GM10266 (cell line): ENCODE results near the gene KIF26A.

ENCODE experiments used
- DNase-seq: peaks from one replicate; pipeline ENCODE4 v3.0.0; 2012; ENCODE audit errors: extremely low spot score
- TF ChIP-seq, protein P1 (sequence below): IDR thresholded peaks from 2 replicates; pipeline ENCODE4 v1.5.1; 2012; ENCODE audit warnings: mild to moderate bottlenecking, low read depth; ENCODE audit not compliant: control insufficient read depth, insufficient read depth; ENCODE audit errors: missing control alignments

Gene KIF26A

DNA sequence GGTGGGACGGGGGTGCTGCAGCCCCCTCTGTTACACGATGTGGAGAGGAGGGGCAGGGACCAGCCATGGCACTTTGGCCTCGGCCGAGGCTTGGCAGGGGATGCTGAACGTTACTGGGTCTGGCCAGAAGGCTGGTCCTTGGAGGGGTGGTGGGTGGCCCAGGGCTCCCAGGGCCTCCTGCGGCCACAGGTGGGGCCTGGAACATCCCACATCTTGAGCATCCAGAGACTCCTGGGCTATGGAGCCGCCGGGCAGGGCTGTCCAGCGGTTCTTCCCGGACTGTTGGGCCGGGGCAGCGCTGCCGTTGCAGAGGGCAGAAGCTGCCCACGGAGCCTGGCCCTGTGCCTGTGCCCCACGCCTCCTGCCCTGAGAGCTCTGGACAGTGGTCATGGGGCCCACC lies 15.9 kb downstream of the KIF26A start:
- TF ChIP-seq, protein P1, sequence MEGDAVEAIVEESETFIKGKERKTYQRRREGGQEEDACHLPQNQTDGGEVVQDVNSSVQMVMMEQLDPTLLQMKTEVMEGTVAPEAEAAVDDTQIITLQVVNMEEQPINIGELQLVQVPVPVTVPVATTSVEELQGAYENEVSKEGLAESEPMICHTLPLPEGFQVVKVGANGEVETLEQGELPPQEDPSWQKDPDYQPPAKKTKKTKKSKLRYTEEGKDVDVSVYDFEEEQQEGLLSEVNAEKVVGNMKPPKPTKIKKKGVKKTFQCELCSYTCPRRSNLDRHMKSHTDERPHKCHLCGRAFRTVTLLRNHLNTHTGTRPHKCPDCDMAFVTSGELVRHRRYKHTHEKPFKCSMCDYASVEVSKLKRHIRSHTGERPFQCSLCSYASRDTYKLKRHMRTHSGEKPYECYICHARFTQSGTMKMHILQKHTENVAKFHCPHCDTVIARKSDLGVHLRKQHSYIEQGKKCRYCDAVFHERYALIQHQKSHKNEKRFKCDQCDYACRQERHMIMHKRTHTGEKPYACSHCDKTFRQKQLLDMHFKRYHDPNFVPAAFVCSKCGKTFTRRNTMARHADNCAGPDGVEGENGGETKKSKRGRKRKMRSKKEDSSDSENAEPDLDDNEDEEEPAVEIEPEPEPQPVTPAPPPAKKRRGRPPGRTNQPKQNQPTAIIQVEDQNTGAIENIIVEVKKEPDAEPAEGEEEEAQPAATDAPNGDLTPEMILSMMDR: no peak
- no peak for DNase-seq

DNA sequence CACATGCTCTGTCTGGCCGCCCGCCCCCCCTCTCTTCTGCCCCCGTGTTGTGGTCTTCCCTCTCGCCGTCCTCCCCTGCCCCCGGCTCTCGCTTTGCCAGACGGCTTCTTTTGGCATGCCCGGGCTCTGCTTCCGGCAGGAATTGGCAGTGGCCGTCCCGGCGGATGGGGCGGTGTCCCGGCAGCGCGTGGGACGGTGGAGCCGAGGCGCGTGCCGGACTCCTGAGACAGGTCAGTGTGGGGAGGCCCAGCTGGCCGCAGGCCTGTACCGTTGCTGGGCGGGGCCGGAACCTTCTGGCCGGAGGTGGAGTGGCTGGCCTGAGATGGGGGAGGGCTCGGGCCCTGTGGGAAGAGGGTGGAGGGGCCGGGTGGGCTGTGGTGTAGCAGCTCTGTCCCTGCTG lies 17.1 kb downstream of the KIF26A start:
- DNase-seq: no peak
- TF ChIP-seq, protein P1: no peak

DNA sequence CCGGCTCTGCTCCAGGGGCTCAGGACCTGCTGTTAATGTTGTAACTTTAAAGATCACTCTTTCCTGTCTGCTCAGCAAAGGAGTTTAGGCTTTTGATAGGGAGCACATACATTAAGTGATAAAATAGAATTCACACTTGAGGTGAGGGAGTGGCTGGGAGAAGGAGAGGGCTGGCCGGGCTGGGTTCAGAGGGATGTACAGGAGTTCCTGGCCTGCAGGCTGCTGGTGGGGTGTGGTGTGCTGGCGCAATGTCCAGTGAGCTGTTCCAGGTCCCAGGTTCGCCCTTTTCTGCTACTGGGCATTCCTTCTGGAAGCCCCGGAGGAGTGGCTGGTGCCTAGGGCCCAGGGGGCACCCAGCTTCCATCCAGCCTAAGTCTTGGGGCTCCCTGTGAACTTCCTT lies 17.8 kb downstream of the KIF26A start:
- DNase-seq: no peak
- TF ChIP-seq, protein P1: no peak

DNA sequence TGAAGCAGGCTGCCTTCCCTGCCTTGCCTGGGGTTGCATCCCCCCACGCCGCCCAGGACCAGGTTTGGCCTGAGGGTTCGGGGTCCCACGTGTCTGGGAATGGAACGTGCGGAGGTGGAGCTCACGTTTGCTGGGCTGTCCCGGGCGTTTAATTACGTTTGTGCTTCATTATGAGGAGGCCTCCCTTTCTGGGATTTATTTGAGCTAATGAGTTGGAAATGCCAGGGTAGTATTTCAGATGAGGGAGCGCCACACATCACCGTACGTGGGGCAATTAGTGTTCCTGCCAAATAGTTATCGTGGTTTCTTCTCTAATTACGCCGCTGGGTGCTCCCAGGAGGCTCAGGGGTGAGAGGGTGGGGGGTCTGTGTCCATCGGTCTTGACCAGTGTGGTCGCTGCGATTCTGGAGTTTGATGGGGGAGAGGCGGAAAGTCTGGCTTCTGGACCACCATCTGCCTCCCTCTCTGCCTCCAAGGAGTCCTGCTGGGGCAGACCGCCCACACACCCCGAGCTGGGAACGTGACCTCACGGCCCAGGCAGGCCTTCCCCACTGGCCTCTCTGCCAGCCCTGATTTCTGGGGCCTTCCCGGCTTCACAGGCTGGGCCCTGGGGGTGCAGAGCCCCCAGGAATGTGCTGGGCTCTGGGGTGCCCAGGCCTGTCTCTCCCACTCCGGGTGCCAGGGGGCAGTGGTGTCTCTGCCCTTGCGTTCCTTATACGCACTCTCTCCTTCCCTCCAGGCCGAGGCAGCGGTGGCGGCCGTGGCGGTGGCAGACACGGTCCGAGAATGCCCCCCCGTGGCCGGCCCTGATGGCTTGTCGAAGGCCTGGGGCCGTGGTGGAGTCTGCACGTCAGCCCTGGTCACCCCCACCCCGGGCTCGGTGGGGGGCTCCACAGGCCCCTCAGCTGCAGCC lies 18.9 kb downstream of the KIF26A start:
- TF ChIP-seq, protein P1: no peak
- DNase-seq: no peak

DNA sequence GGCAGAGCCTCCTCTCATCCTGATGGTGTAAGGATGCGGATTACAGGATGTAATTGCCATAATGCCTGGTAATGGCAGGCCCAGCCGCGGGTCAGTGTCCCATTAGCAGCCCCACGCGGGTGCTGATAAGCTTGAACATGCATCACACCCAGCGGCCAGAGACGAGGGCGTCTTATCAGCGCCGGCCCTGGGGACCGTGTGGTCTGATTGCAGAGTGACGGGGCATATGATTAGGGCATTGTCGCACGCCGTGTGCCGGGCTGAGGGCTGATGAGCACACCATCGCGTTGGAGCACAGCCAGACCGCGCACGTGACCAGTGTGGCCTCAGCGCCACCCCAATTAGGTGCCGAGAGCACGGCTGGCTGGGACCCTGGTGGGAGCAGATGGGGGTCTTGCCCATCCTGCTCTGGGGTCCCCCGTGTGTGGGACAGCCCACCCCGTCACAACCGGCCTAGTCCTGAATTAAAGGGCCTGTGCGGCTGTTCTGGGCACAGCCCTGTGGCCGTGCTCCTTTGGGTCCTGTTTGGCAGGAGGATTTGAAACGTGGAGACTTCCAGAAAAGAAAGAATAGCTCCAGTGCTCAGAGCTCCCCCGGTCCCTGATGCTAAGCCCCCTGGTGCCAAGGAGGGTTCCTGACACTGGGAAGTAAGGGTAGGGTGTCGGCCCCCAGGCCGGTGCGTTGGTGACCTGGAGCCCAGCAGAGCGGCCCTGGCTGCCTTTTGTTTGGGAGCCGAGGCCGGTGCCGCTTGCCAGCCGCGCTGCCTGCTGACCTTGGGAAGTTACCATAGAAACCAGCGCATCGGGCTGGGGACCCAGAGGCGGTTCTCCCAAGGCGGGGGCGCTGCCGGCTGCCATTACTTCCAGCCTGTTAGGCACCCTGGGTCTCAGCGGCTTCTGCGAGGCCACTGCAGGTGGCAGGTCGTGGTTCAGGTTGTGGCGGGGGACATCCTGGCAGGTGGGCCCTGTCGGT lies 20.7 kb downstream of the KIF26A start:
- TF ChIP-seq, protein P1: no peak
- no peak for DNase-seq

DNA sequence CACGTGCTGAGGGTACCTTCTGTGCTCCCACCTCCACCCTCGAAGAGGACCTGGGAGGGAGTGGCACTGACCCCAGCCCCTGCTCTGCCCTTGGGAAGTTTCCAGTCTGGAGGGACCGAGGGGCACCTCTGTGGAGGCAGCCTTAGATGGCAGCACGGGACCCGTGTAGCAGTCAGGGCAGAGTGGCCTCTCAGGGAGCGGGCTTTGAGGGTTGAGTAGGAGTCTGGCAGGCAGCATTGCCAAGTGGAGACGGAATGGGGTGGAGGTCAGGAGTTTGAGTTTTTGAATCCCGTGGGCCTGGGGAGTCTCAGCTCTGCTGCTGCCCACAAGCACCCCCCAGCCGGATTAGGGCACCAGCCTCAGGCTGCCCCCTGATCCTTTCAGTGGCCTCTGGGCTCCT lies 21.6 kb downstream of the KIF26A start:
- DNase-seq: no peak
- TF ChIP-seq, protein P1: no peak
